Measurements from ENCODE around the gene TCN2.

DNA sequence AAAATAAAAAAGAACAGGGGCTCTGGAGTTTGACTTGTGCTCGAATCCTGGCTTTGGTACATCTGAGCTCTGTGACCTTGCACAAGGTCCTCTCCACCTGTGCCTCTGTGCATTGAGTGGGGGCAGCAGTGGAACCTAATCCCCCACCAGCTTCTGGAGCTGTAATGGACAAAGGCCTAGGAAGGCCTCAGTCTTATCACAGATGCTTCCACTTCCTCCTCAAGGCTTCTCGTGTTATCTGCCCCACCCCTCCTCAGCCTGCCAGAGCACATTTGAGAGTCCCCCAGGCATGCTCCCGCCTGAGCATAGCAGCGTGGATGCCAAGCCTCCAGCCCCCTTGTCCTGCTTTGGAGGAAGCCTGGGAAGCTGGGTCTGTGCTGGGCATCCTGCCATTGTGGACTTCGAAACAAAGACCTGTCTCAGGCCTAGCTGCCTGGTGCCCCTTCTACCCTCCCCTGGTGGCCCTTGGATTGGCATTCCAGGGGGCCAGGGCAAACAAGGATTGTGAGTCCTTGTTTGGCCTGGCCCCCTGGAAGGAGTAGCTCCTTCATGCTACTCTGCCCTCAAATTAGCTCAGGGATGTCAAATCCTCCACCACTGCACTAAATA lies 43.6 kb downstream of the TCN2 start:
- TF ChIP-seq EZH2phosphoT487 (IDR thresholded peaks at IDR 0.05; ENCODE audit: insufficient read depth, low read depth) (no peak), EZH2 (IDR thresholded peaks at IDR 0.05; ENCODE audit: insufficient read depth, poor library complexity, severe bottlenecking) (no peak)

All from GM23248 (cell line).